ENCODE results near the gene OR8J3.

The OR8J3 gene

DNA sequence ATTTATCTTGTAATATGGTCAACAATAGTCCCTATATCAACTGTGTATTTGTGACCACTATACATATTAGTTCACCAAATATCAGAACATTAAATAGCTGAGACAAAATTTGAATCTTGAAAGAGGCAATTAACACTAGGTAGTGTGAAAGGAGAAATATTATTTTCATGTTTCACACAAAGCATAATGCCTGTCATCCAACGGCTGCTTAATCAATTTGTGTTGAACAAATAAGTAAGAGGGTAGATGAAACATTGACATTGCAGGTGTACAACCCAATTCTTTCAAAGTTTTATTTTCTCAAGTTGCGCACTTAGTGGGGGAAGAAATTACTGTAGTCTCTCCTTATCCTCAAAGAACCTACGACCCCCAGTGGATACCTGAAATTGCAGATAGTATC lies 50.3 kb downstream of the OR8J3 start:
- no peak for DNase-seq (ENCODE audit: low read depth)
- no peak overlapping the region for H3K4me3 ChIP-seq (ENCODE audit: control insufficient read depth, low read depth, low read length)
- TF ChIP-seq, protein P1, sequence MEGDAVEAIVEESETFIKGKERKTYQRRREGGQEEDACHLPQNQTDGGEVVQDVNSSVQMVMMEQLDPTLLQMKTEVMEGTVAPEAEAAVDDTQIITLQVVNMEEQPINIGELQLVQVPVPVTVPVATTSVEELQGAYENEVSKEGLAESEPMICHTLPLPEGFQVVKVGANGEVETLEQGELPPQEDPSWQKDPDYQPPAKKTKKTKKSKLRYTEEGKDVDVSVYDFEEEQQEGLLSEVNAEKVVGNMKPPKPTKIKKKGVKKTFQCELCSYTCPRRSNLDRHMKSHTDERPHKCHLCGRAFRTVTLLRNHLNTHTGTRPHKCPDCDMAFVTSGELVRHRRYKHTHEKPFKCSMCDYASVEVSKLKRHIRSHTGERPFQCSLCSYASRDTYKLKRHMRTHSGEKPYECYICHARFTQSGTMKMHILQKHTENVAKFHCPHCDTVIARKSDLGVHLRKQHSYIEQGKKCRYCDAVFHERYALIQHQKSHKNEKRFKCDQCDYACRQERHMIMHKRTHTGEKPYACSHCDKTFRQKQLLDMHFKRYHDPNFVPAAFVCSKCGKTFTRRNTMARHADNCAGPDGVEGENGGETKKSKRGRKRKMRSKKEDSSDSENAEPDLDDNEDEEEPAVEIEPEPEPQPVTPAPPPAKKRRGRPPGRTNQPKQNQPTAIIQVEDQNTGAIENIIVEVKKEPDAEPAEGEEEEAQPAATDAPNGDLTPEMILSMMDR (conservative IDR thresholded peaks at IDR 0.05; ENCODE audit: control insufficient read depth, insufficient read depth, low read depth, low read length): no peak
